ENCODE data around the gene HERPUD2. TPM values are rescaled to one million over a fixed set of nuclear protein-coding genes. Genes with fewer than 3 reads are reported as not detected.

The HERPUD2 gene
- total RNA-seq, 4 donors from 2014 or later, result 20.2 to 32.4 (median 27.5) TPM

DNA sequence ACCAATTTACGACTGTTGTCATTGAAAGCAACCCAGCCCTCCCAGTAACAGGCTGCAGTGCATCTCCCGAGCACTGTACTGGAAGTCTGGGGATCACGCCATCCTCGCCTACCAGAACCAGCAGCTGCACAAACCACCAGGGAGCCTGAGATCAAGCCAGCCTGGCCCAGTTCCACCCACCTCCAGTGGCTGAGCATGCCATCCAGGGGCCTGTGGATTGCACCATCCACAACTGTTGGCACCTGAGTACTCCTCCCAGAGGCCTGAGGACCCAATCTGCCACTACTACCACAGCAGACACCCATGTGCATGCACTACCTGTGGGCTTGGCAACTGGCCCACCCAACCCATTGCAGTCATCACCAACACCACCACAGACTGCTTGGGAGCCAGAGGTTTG lies 44.2 kb downstream of the HERPUD2 start:
- intact Hi-C loops (cut with DNase I), result no loop called here

DNA sequence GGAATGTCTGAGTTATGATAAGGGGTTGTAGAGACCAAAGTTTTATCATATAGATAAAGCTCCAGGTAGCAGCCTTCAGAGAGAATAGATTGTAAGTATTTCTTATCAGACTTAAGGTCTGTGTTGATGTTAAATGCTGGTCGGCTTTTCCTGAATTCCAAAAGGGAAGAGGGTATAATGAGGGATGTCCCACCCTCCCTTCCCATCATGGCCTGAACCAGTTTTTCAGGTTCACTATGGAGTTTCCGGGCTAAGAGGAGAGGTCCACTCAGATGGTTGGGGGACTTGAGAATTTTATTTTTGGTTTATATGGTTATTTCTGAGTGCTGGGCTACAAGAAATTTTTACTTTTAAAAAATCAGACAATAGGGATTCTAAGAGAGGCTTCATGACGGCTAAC lies 45.2 kb downstream of the HERPUD2 start:
- Histone ChIP-seq H3K27ac (no peak overlapping the region), H3K4me1 (peaks cover 0 to 26% (median 2%) of the 10 kb centered on the region in 3 donors), H3K36me3 (peaks cover 0 to 52% (median 0%) of the 10 kb centered on the region in 3 donors), H3K27me3 (no peaks in the 10 kb centered on the region), H3K9me3 (peaks cover 0 to 5% (median 3%) of the 10 kb centered on the region in 3 donors), H3K4me3 (no peak overlapping the region)
- TF ChIP-seq, protein P1, sequence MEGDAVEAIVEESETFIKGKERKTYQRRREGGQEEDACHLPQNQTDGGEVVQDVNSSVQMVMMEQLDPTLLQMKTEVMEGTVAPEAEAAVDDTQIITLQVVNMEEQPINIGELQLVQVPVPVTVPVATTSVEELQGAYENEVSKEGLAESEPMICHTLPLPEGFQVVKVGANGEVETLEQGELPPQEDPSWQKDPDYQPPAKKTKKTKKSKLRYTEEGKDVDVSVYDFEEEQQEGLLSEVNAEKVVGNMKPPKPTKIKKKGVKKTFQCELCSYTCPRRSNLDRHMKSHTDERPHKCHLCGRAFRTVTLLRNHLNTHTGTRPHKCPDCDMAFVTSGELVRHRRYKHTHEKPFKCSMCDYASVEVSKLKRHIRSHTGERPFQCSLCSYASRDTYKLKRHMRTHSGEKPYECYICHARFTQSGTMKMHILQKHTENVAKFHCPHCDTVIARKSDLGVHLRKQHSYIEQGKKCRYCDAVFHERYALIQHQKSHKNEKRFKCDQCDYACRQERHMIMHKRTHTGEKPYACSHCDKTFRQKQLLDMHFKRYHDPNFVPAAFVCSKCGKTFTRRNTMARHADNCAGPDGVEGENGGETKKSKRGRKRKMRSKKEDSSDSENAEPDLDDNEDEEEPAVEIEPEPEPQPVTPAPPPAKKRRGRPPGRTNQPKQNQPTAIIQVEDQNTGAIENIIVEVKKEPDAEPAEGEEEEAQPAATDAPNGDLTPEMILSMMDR (IDR thresholded peaks at IDR 0.05), result no peak
- no peak for TF ChIP-seq POLR2A (IDR thresholded peaks at IDR 0.05)
- intact Hi-C loops (cut with DNase I), result no loop called here
- 83 to 93% methylated on average over 3 of the region's 3 CpGs for WGBS, 2 donors
- no peak for DNase-seq

More for the DNA sequence above, 44.2 kb downstream of the HERPUD2 start:
- 83 to 100% methylated on average over 1 of the region's 4 CpGs for WGBS, 2 donors
- peaks cover 0 to 56% (median 0%) of the 10 kb centered on the region in 3 donors for H3K36me3 ChIP-seq
- H3K4me3 ChIP-seq, result no peak overlapping the region
- H3K27ac ChIP-seq, result no peak overlapping the region
- H3K27me3 ChIP-seq, result no peaks in the 10 kb centered on the region
- peaks cover 0 to 26% (median 2%) of the 10 kb centered on the region in 3 donors for H3K4me1 ChIP-seq
- H3K9me3 ChIP-seq, result peaks cover 0 to 5% (median 3%) of the 10 kb centered on the region in 3 donors
- no peak for TF ChIP-seq POLR2A (IDR thresholded peaks at IDR 0.05)
- TF ChIP-seq, protein P1 (IDR thresholded peaks at IDR 0.05), result no peak
- DNase-seq, result no peak

DNA sequence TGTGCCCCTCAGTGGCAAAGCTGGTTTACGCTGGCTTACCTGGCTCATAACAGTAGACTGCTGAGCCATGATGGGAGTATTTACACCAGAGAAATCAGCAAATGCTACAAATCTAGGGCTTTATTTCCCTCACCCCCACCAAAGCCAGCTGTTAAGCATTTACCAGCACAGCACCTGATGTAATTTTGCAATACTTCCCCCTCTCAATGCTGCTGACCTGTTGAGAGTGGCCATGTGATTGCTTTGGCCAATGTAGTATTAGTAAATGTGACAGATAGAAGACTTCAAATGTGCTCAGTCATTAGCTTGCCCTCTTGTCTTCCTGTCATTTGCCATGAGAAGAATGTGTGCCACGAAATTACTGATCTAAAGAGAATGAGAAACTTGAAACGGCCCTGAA lies 46.6 kb downstream of the HERPUD2 start:
- Histone ChIP-seq H3K9me3 (peaks cover 0 to 5% (median 3%) of the 10 kb centered on the region in 3 donors), H3K27ac (no peak overlapping the region), H3K4me1 (peaks cover 0 to 26% (median 2%) of the 10 kb centered on the region in 3 donors), H3K36me3 (peaks cover 0 to 47% (median 0%) of the 10 kb centered on the region in 3 donors), H3K27me3 (no peaks in the 10 kb centered on the region), H3K4me3 (no peak overlapping the region)
- 70 to 77% methylated on average over 3 of the region's 3 CpGs for WGBS, 2 donors
- intact Hi-C loops (cut with DNase I), result no loop called here
- no peak for TF ChIP-seq POLR2A (IDR thresholded peaks at IDR 0.05)
- TF ChIP-seq, protein P1 (IDR thresholded peaks at IDR 0.05), result no peak
- no peak for DNase-seq

DNA sequence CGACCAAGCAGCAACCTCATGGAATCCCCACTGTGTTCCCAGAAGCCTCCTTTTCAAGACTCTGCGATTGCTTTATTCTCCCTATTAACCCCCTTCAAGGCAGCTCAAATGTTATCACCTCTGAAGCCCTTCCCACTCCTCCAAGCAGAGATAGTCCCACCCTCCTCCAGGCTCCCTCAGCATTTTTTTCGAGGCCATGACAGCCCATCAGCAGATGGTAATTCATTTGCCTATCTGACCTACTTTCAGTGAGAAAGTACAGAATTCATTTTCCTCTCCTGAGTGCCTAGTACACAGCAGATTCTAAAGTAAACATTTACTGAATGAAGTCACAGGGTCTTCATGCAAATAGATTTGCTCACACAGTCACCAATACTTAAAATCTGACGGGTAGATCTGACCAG lies 47.8 kb downstream of the HERPUD2 start:
- Histone ChIP-seq H3K9me3 (no peaks in the 10 kb centered on the region), H3K4me3 (no peak overlapping the region), H3K4me1 (peaks cover 0 to 26% (median 2%) of the 10 kb centered on the region in 3 donors), H3K27me3 (no peaks in the 10 kb centered on the region), H3K36me3 (peaks cover 0 to 37% (median 0%) of the 10 kb centered on the region in 3 donors), H3K27ac (peak overlapping the region in 2 of 4 donors; percentile 39 to 63)
- no peak for TF ChIP-seq POLR2A (IDR thresholded peaks at IDR 0.05)
- TF ChIP-seq, protein P1 (IDR thresholded peaks at IDR 0.05), result no peak
- intact Hi-C loops (cut with DNase I), result no loop called here
- no peak for DNase-seq
- WGBS, 2 donors, result 38 to 46% methylated on average over 4 of the region's 4 CpGs

DNA sequence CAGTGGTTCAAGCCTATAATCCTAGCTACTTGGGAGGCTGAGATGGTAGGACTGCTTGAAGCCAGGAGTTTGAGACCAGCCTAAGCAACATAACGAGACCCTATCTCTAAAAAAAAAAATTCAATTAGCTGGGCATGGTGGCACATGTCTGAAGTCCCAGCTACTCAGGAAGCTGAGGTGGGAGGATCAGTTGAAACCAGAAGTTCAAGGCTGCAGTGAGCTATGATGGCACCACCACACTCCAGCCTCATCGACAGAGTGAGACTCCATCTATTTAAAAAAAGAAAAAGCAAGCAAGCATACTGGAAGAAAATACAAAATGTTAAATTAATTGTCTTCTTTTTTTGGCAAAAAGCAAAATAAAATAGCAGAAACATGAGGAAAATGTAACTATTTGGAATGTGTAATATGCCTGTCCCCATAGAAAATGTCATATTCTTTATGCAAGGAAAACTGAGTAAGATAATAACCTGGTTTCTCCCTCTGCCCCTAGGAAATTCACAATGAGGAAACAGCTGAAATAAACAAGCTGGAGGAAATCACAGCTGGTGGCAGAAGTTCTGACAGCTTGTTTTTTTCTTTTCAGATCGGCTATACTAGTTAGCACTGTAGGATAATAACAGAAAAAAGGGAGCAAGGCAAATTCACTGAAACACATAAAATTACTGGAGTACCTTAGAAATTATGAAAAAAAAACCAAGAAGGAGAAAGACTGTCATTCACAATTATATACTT lies 48.5 kb downstream of the HERPUD2 start:
- Histone ChIP-seq H3K4me3 (no peak overlapping the region), H3K36me3 (peaks cover 0 to 30% (median 0%) of the 10 kb centered on the region in 3 donors), H3K9me3 (no peaks in the 10 kb centered on the region), H3K27ac (peak overlapping the region in 2 of 4 donors; percentile 39 to 63), H3K4me1 (peaks cover 0 to 26% (median 2%) of the 10 kb centered on the region in 3 donors), H3K27me3 (no peaks in the 10 kb centered on the region)
- intact Hi-C loops (cut with DNase I), result no loop called here
- DNase-seq, result no peak
- no peak for TF ChIP-seq POLR2A (IDR thresholded peaks at IDR 0.05)
- TF ChIP-seq, protein P1 (IDR thresholded peaks at IDR 0.05), result no peak
- 52 to 55% methylated on average over 3 of the region's 3 CpGs for WGBS, 2 donors
